NCI-H526 (cell line): ENCODE results near the gene CXCL14.
A peak's percentile ranks its signal among the peaks of the same experiment; 100 is the strongest.

Source experiments
- DNase-seq, 2 experiments: peaks; one replicate each; lab custom pipeline; 2025; lab: John Stamatoyannopoulos, UW

CXCL14 gene

GRCh38 chr5:135568246-135568645 lies 10.5 kb downstream of the CXCL14 start:
- DNase-seq = no peak

GRCh38 chr5:135567661-135568060 lies 11.1 kb downstream of the CXCL14 start:
- DNase-seq = no peak

- no peak for DNase-seq
Measured at GRCh38 chr5:135566422-135567400, 12.1 kb downstream of the CXCL14 start.

DNA sequence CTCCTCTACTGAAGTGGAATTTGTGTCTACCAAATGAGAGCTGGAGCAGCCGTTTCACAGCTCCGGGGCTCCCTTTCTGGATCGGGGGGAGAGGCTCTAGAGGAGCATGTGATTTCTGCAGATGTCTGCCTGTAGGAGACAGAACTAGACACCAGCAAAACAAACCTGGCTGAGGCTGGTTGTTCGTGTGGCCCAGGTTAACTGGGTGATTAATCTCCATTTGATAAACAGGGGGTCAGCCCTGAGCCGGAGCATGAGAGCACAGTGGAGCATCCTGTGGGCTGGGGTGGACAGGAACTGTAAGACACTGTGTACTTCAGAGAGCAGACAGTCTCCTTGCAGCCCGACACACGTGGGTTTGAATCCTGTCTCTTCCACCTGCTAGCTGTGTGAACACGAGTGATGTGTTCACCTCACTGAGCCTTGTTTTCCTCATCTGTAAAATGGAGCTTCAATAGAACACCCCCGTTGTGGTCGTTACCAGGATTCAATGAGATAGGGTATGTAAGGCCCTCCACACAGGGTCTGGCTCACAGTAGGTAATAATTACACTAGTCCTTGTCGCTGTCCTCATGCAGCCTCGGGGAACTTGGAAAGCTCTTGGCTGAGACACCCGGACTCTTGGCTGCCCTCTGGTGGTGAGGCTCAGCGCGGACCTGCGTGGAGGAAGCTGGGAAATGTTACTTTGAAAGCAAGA lies 12.9 kb downstream of the CXCL14 start:
- DNase-seq = peak in 1 of 2 experiments; percentile 39

DNA sequence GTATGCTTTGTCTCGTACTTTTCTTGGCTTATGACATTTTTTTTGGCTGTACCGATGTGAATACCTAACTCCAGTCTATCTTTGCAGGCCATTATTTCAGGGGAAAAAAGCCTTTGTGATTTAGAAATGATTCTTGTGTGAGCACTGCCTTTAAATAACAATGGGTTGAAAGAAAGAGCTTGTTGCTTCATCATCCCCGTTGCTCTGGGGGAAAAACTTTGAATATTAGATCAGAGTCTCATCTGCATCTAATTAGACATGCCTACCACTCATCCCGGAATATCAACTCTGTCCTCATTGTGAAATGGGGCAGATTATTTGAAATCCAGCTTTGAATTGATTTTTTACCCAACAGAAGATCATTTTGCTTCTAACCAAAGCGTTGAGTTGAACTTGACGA lies 13.5 kb downstream of the CXCL14 start:
- no peak for DNase-seq

GRCh38 chr5:135564331-135564730 lies 14.5 kb downstream of the CXCL14 start:
- no peak for DNase-seq

GRCh38 chr5:135561266-135561665 lies 17.5 kb downstream of the CXCL14 start:
- DNase-seq = no peak

DNA sequence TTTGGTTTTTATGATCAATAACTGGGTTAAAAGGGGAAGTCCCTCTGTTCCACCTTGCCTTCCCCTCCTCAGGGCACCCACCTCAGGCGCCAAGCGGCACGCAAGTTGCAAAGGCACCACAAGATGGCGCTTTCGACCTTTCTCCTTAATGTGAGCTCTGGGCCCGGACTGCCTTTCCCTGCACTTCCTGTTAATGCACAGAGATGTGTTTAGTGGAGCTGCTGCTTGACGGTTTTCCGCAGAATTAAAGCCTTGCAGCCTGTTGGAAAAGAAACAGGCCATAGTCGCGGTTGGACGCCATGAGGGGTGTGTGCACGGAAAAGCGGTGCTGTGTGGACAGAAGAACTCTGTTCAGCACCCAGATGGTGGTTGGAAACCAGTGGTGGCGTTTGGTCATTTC lies 17.9 kb downstream of the CXCL14 start:
- DNase-seq = peak; percentile 37 to 86

GRCh38 chr5:135559354-135559753 lies 19.4 kb downstream of the CXCL14 start:
- peak in 1 of 2 experiments; percentile 24 for DNase-seq

DNA sequence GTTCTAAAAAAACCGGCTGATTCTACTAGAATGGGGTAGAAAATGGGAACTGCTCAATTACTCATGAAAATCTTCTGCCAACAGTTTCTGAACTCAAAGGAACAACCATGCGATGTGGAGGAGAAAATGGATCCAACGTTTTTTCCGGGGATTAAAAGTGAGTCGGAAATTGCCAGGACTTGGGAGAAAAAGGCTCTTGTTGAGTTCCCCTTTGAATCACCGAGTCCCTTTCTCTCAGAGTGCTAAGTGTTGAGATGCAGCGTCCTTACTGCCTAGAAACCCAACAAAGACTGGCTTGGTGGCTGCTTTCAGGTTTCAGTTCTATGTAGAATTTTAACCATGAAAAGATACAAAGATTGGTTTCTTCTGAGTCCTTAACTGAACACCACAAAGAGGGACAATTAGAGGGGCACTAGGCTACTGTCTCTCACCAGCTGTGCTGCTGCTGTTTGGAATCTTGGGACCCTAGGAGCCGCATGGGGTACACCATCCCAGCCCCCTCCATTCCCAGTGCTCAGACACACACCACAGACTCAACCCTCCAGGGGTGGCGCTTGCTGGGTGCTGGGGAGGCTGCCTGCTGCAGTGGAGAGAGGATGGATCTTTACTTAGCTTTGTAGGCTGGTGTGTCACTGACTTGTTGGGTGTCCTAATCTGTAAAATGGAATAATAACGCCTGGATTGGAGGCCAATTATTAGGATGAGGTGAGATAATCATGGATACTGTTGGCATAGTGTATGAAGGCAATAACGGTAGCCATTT lies 21.5 kb downstream of the CXCL14 start:
- DNase-seq = no peak

DNA sequence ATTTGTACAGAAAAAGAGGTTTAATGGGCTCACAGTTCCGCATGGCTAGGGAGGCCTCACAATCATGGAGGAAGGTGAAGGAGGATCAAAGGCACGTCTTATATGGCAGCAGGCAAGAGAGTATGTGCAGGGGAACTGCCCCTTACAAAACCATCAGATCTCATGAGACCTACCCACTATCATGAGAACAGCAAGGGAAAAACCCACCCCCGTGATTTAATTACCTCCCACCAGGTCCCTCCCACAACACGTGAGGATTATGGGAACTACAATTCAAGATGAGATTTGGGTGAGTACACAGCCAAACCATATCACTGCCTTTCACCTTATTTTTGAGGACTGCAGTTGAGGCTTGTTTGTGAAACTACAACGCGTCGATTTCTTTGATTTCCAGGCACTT lies 22.2 kb downstream of the CXCL14 start:
- no peak for DNase-seq

GRCh38 chr5:135555530-135555929 lies 23.3 kb downstream of the CXCL14 start:
- DNase-seq = no peak

DNA sequence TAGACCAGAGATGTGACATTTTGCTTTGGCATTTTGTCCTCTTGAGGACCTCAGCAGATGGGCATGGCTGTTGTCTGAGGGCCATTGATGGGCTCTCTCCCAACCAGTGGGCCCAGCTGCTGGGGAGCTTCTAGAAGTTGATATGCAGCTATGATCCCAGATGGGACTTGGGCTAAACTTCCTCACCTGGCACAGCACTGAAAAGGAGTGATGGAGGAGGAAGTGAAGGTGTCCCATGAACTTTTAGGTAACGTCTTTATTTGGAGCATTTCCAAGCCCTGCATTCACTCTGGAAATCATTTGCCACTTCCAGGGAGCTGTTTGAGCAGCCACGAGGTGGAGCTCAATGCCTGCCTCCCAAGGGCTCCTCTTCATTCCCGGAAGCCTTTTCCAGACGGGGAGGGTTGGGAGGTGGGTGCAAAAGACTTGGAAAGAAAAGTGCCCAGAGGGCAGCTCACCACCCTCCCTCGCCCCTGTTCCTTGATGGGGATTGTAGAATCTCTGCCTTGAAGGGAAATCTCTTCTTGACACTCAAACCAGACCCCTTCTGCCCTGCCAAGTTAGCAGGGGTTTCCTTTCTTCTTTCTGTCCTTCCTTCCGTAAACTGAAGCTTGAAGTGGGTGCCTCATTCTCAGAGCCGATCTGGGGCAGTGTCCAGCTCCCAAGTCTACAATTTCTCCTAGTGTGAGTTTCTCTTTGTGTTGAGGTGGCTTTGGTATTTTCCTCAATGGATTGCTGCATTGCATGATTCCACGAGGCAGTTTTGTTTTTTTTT lies 24.9 kb downstream of the CXCL14 start:
- peak in 1 of 2 experiments; percentile 51 for DNase-seq

GRCh38 chr5:135551593-135552447 lies 27.0 kb downstream of the CXCL14 start:
- DNase-seq = peak; percentile 52 to 80

DNA sequence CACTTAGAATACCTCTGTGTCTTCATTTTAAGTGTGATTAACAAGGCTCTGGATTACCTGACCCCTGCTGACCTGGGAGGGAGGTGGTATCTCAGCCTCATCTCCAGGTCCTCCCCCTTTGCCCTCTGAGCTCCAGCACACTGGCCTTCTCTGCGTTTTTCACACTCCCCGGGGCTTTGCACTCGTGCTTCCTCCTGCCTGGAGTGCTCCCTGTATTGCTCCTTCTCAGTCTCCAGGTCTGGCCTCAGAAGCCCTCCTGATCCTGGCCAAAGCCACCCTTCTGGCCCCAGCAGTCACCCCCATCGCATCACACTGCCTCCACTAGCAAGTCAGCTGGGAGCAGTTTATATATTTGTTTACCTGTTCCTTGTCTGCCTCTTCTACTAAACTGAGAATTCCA lies 29.4 kb downstream of the CXCL14 start:
- no peak for DNase-seq

GRCh38 chr5:135547590-135548254 lies 31.1 kb downstream of the CXCL14 start:
- DNase-seq = no peak

GRCh38 chr5:135546912-135547311 lies 31.9 kb downstream of the CXCL14 start:
- no peak for DNase-seq

- DNase-seq = no peak
Measured at GRCh38 chr5:135546101-135546500, 32.7 kb downstream of the CXCL14 start.

- DNase-seq = no peak
Measured at GRCh38 chr5:135545099-135545498, 33.7 kb downstream of the CXCL14 start.
